Stimulated activated CD4-positive, alpha-beta T cell treated with anti-CD3 and anti-CD28 coated beads, Interleukin-4, amount 100 ng/mL, for 48 hours (primary cell): ENCODE results near the gene ASB13.

Source experiments
- DNase-seq, 2 donors: peaks; one replicate each; pipeline ENCODE4 v3.0.0-alpha.2; 2020; ENCODE audit warnings: low read depth in 2 of 2

Gene ASB13

GRCh38 chr10:5666008-5666840 is at the start of gene ASB13:
ASB13 (minus strand) TSS chr10:5666595; CDS start chr10:5666551, 44 bp downstream.
- DNase-seq: peak; percentile 29 to 45

GRCh38 chr10:5711642-5712041 is 45.2 kb upstream of the ASB13 start:
- DNase-seq: no peak

- DNase-seq: no peak
Measured at GRCh38 chr10:5710859-5711258, 44.5 kb upstream of the ASB13 start.

- DNase-seq: no peak
Measured at GRCh38 chr10:5709865-5710264, 43.5 kb upstream of the ASB13 start.

- no peak for DNase-seq
Measured at GRCh38 chr10:5708356-5708755, 42.0 kb upstream of the ASB13 start.

- no peak for DNase-seq
Measured at GRCh38 chr10:5698062-5698461, 31.7 kb upstream of the ASB13 start.

GRCh38 chr10:5697342-5697741 is 30.9 kb upstream of the ASB13 start:
- no peak for DNase-seq

- DNase-seq: no peak
Measured at GRCh38 chr10:5694573-5694972, 28.2 kb upstream of the ASB13 start.

- DNase-seq: peak; percentile 45 to 48
Measured at GRCh38 chr10:5692461-5693358, 26.3 kb upstream of the ASB13 start.

GRCh38 chr10:5691786-5692185 is 25.4 kb upstream of the ASB13 start:
- DNase-seq: no peak

- DNase-seq: no peak
Measured at GRCh38 chr10:5688587-5688986, 22.2 kb upstream of the ASB13 start.

- DNase-seq: no peak
Measured at GRCh38 chr10:5685764-5686240, 19.4 kb upstream of the ASB13 start.

GRCh38 chr10:5684971-5685763 is 18.8 kb upstream of the ASB13 start:
- DNase-seq: peak; percentile 56 to 70

GRCh38 chr10:5684318-5684970 is 18.0 kb upstream of the ASB13 start, which contains the start of gene TASOR2:
TASOR2 (plus strand) TSS chr10:5684838; CDS start chr10:5720643, 35,805 bp downstream.
- DNase-seq: peak; percentile 93 to 97

GRCh38 chr10:5683065-5683464 is 16.7 kb upstream of the ASB13 start:
- no peak for DNase-seq

- DNase-seq: no peak
Measured at GRCh38 chr10:5681930-5682329, 15.5 kb upstream of the ASB13 start.

GRCh38 chr10:5679606-5680005 is 13.2 kb upstream of the ASB13 start:
- no peak for DNase-seq

GRCh38 chr10:5679037-5679435 is 12.6 kb upstream of the ASB13 start:
- DNase-seq: no peak

GRCh38 chr10:5678397-5679036 is 12.1 kb upstream of the ASB13 start:
- no peak for DNase-seq

- no peak for DNase-seq
Measured at GRCh38 chr10:5670662-5671375, 4.4 kb upstream of the ASB13 start.
